ENCODE results near the gene DPYSL3.
"Not testable (repeated sequence)": the region's sequence is repeated elsewhere in the genome, so short reads cannot be mapped to it uniquely, and the experiment has no call there.

The DPYSL3 gene

GRCh38 chr5:147373328-147373727 lies 136.5 kb downstream of the DPYSL3 start:
- FAIRE-seq, result no peak

GRCh38 chr5:147372191-147372590 lies 137.7 kb downstream of the DPYSL3 start:
- FAIRE-seq, result no peak

More at GRCh38 chr5:147373328-147373727, 136.5 kb downstream of the DPYSL3 start:
- no peak for DNase-seq (ENCODE audit: low spot score)

GRCh38 chr5:147371290-147371689 lies 138.6 kb downstream of the DPYSL3 start:
- FAIRE-seq, result no peak
- no peak for DNase-seq (ENCODE audit: low spot score)

More at GRCh38 chr5:147372191-147372590, 137.7 kb downstream of the DPYSL3 start:
- DNase-seq (ENCODE audit: low spot score), result no peak

- DNase-seq (ENCODE audit: low spot score) (no peak), FAIRE-seq (no peak)
These were observed 140.0 kb downstream of the DPYSL3 start for GRCh38 chr5:147369742-147370374.

- DNase-seq (ENCODE audit: low spot score); FAIRE-seq: not testable (repeated sequence)
These were observed 142.5 kb downstream of the DPYSL3 start for GRCh38 chr5:147367381-147367780.

GRCh38 chr5:147361441-147362175 lies 148.3 kb downstream of the DPYSL3 start:
- FAIRE-seq (no peak), DNase-seq (ENCODE audit: low spot score) (no peak)

- FAIRE-seq (no peak), DNase-seq (ENCODE audit: low spot score) (no peak)
These were observed 149.1 kb downstream of the DPYSL3 start for GRCh38 chr5:147360816-147361215.

- DNase-seq (ENCODE audit: low spot score) (no peak), FAIRE-seq (no peak)
These were observed 150.3 kb downstream of the DPYSL3 start for GRCh38 chr5:147359581-147359980.

- FAIRE-seq (no peak), DNase-seq (ENCODE audit: low spot score) (no peak)
These were observed 150.8 kb downstream of the DPYSL3 start for GRCh38 chr5:147359101-147359500.

GRCh38 chr5:147349241-147349640 lies 160.6 kb downstream of the DPYSL3 start:
- DNase-seq (ENCODE audit: low spot score) (no peak), FAIRE-seq (no peak)

- DNase-seq (ENCODE audit: low spot score) (no peak), FAIRE-seq (no peak)
These were observed 161.4 kb downstream of the DPYSL3 start for GRCh38 chr5:147348451-147348850.

GRCh38 chr5:147348046-147348445 lies 161.8 kb downstream of the DPYSL3 start:
- no peak for DNase-seq (ENCODE audit: low spot score)
- FAIRE-seq, result no peak

GRCh38 chr5:147346006-147346561 lies 163.8 kb downstream of the DPYSL3 start:
- FAIRE-seq, result no peak
- no peak for DNase-seq (ENCODE audit: low spot score)

- DNase-seq (ENCODE audit: low spot score) (no peak), FAIRE-seq (no peak)
These were observed 165.0 kb downstream of the DPYSL3 start for GRCh38 chr5:147344861-147345260.

GRCh38 chr5:147341345-147341744 lies 168.5 kb downstream of the DPYSL3 start:
- DNase-seq (ENCODE audit: low spot score), result no peak
- no peak for FAIRE-seq

GRCh38 chr5:147340941-147341340 lies 168.9 kb downstream of the DPYSL3 start:
- FAIRE-seq (no peak), DNase-seq (ENCODE audit: low spot score) (no peak)
